GM12872 (cell line): ENCODE results near the gene PAFAH2.

Experiments
- CTCF ChIP-seq: IDR thresholded peaks from 3 replicates; pipeline ENCODE4 v1.5.1; 2011; ENCODE audit warnings: low read depth, mild to moderate bottlenecking, low read length, moderate library complexity; ENCODE audit not compliant: insufficient read depth

Gene PAFAH2

GRCh38 chr1:25994402-25995150 is 3.3 kb downstream of the PAFAH2 start:
- TF ChIP-seq CTCF = no peak

- no peak for TF ChIP-seq CTCF
Observed at GRCh38 chr1:25993197-25993951, 4.5 kb downstream of the PAFAH2 start.

- TF ChIP-seq CTCF = no peak
Observed at GRCh38 chr1:25992689-25993171, 5.1 kb downstream of the PAFAH2 start.

- TF ChIP-seq CTCF = no peak
Observed at GRCh38 chr1:25991937-25992688, 5.8 kb downstream of the PAFAH2 start.

- TF ChIP-seq CTCF = no peak
Observed at GRCh38 chr1:25990702-25991395, 7.0 kb downstream of the PAFAH2 start.

GRCh38 chr1:25990251-25990650 is 7.6 kb downstream of the PAFAH2 start:
- no peak for TF ChIP-seq CTCF
